GM12878 (cell line): ENCODE data around the gene SLC12A5. TPM values are rescaled to one million over a fixed set of nuclear protein-coding genes. Genes with fewer than 3 reads are reported as not detected.

ENCODE experiments used
- ATAC-seq: fragments of 200-7000 bp; cut with Tn5 transposase; 3 replicates; pipeline ENCODE4 v1.9.1; 2020; ENCODE audit warnings: mild to moderate bottlenecking, moderate library complexity
- BruUV-seq: library from RNA; stranded (reverse); fragments of 400-500 nt; replicated peaks from 2 replicates; lab custom pipeline; 2021; lab: Mats Ljungman, UMichigan
- CTCF ChIA-PET: fragments of 300-600 bp; sonication (Branson Sonifier 250); formaldehyde crosslinking; extraction: SDS; loops from one replicate; lab custom pipeline; 2021; ENCODE audit warnings: inconsistent platforms; lab: Yijun Ruan, JAX
- POLR2A ChIA-PET: fragments of 350-600 bp; formaldehyde crosslinking; extraction: SDS; loops from one replicate; lab custom pipeline; 2021; ENCODE audit warnings: inconsistent platforms; lab: Charles Lee
- RAD21 ChIA-PET: fragments of 300-600 bp; sonication (Branson Sonifier 250); formaldehyde crosslinking; loops from one replicate; lab custom pipeline; 2023; ENCODE audit warnings: antibody characterized with exemption; ENCODE audit not compliant: unreplicated experiment; lab: Charles Lee
- SMC1A ChIA-PET: fragments of 300-600 bp; sonication (Branson Sonifier 250); formaldehyde crosslinking; loops from one replicate; lab custom pipeline; 2023; ENCODE audit not compliant: unreplicated experiment, uncharacterized antibody; lab: Charles Lee
- DNase-seq: peaks from one replicate; pipeline ENCODE4 v3.0.0-alpha.2; 2011; ENCODE audit warnings: low read depth, low spot score
- FAIRE-seq: peaks from 3 replicates; lab custom pipeline; 2011; peaks lifted over from hg19 to GRCh38; lab: Jason Lieb, UNC
- H2AFZ ChIP-seq: 2 replicates; pipeline ENCODE4 v1.6.0; 2011; ENCODE audit warnings: low read depth, low read length, control low read depth; ENCODE audit not compliant: control insufficient read depth
- H3K27ac ChIP-seq: 2 replicates; pipeline ENCODE4 v1.5.1; 2011; ENCODE audit warnings: control low read depth; ENCODE audit not compliant: control insufficient read depth, insufficient read depth
- H3K27me3 ChIP-seq, 2 experiments: replicated peaks in 1 of 2; 2 replicates each; pipeline versions ENCODE4 v1.6.0 to v1.6.1; 2011; ENCODE audit warnings: low read length in 1 of 2; ENCODE audit not compliant: control insufficient read depth in 2 of 2, insufficient read depth in 2 of 2
- H3K36me3 ChIP-seq, 2 experiments: 2 replicates each; pipeline ENCODE4 v1.5.1; 2011; ENCODE audit warnings: low read length in 1 of 2; ENCODE audit not compliant: control insufficient read depth in 2 of 2, insufficient read depth in 2 of 2
- H3K4me1 ChIP-seq: 2 replicates; pipeline ENCODE4 v1.6.1; 2011; ENCODE audit warnings: mild to moderate bottlenecking, low read length, moderate library complexity, mixed read lengths; ENCODE audit not compliant: control insufficient read depth, insufficient read depth
- H3K4me2 ChIP-seq: 2 replicates; pipeline ENCODE4 v1.6.0; 2011; ENCODE audit warnings: control low read depth; ENCODE audit not compliant: control insufficient read depth, insufficient read depth
- H3K4me3 ChIP-seq: fragments of 200-600 bp; sonication (generic); 2 replicates; pipeline ENCODE4 v1.5.1; 2016
- H3K79me2 ChIP-seq: 2 replicates; pipeline ENCODE4 v1.6.0; 2011; ENCODE audit warnings: low read length; ENCODE audit not compliant: control insufficient read depth, insufficient read depth
- H3K9ac ChIP-seq: 2 replicates; pipeline ENCODE4 v1.8.0; 2011; ENCODE audit warnings: low read length, control low read depth, mixed read lengths; ENCODE audit not compliant: control insufficient read depth, insufficient read depth
- H3K9me3 ChIP-seq: replicated peaks from 3 replicates; pipeline ENCODE4 v1.5.1; 2011; ENCODE audit warnings: mild to moderate bottlenecking, low read length; ENCODE audit not compliant: control insufficient read depth, insufficient read depth
- H4K20me1 ChIP-seq: 2 replicates; pipeline ENCODE4 v1.6.0; 2011; ENCODE audit not compliant: control insufficient read depth, insufficient read depth
- BCL11A ChIP-seq: IDR thresholded peaks from 2 replicates; pipeline ENCODE4 v1.6.1; 2011; ENCODE audit warnings: low read depth, low read length
- CBX3 ChIP-seq: fragments of 200-600 bp; sonication (generic); IDR thresholded peaks from 2 replicates; pipeline ENCODE4 v1.6.1; 2016; ENCODE audit warnings: low read depth, borderline replicate concordance
- IRF4 ChIP-seq: IDR thresholded peaks from 2 replicates; pipeline ENCODE4 v1.6.1; 2011; ENCODE audit warnings: low read depth, low read length
- KLF5 ChIP-seq: fragments of 450-650 bp; IDR thresholded peaks from 2 replicates; pipeline ENCODE4 v1.6.1; 2014; ENCODE audit warnings: mild to moderate bottlenecking; ENCODE audit not compliant: partially characterized antibody
- LARP7 ChIP-seq: fragments of 450-650 bp; IDR thresholded peaks from 2 replicates; pipeline ENCODE4 v1.6.1; 2017; ENCODE audit warnings: mild to moderate bottlenecking
- MAX ChIP-seq: IDR thresholded peaks from 2 replicates; pipeline ENCODE4 v1.6.1; 2012; ENCODE audit warnings: low read depth, low read length, improper control_type of control experiment
- NBN ChIP-seq: fragments of 450-650 bp; IDR thresholded peaks from 2 replicates; pipeline ENCODE4 v1.6.1; 2016
- RAD21 ChIP-seq: IDR thresholded peaks from 2 replicates; pipeline ENCODE4 v1.6.1; 2011; ENCODE audit warnings: mild to moderate bottlenecking, low read depth, low read length, moderate library complexity; ENCODE audit not compliant: insufficient read depth
- RUNX3 ChIP-seq: IDR thresholded peaks from 2 replicates; pipeline ENCODE4 v1.6.1; 2012; ENCODE audit warnings: low read length, inconsistent platforms
- SP1 ChIP-seq: IDR thresholded peaks from one replicate; pipeline ENCODE4 v1.6.1; 2011; ENCODE audit warnings: low read depth, low read length
- ZNF622 ChIP-seq: fragments of 450-650 bp; IDR thresholded peaks from 2 replicates; pipeline ENCODE4 v1.6.1; 2017; ENCODE audit warnings: mild to moderate bottlenecking, inconsistent platforms
- WGBS: methylation state at CpG from one replicate; pipeline ENCODE4 v1.1.6; 2016; ENCODE audit warnings: low lambda C conversion rate; ENCODE audit not compliant: insufficient replicate concordance, insufficient coverage; ENCODE audit errors: missing lambda C conversion rate; 5-methylcytosine and 5-hydroxymethylcytosine counted together
- in situ Hi-C: fragments of 300-500 bp; cut with MboI; formaldehyde crosslinking; loops from 9 replicates; pipeline ENCODE4 v1.14.3; 2018; ENCODE audit warnings: mixed read lengths
- intact Hi-C: fragments of 100-400 bp; cut with micrococcal nuclease; formaldehyde crosslinking; loops from one replicate; pipeline ENCODE4 v1.14.2; 2022; ENCODE audit not compliant: unreplicated experiment
- polyA plus RNA-seq, 11 experiments: library from polyadenylated mRNA; depleted of rRNA in 4 of 11; unstranded in 6 of 11; stranded (reverse) in 5 of 11; fragments of >200 nt; fragmentation: Nextera tagmentation in 4 of 11; fragmentation: Illumina TruSeq in 1 of 11; extraction: Ambion mirVana in 4 of 11; extraction: Trizol in 1 of 11; gene quantifications; 1 replicate in 1 of 11; 2 replicates in 10 of 11; pipeline versions ENCODE4 v1.2.1 to v1.2.3, GENCODE V29; 2011 to 2016; ENCODE audit warnings: inconsistent platforms in 2 of 11, missing spikeins in 2 of 11, low read depth in 1 of 11
- total RNA-seq, 4 experiments: library from RNA; depleted of rRNA in 3 of 4; stranded (reverse); fragments of >200 nt in 3 of 4; fragmentation: Illumina TruSeq in 1 of 4; extraction: Trizol in 1 of 4; gene quantifications; 2 replicates each; pipeline versions ENCODE4 v1.2.1 to v1.2.3, GENCODE V29; 2013 to 2021

The SLC12A5 gene
- total and polyA plus RNA-seq, 10 of the 15 experiments (the other 5 are each of a cell fraction or from before 2014, with no cell fraction given): 0.26 to 2.7 (median 1.2) TPM

DNA sequence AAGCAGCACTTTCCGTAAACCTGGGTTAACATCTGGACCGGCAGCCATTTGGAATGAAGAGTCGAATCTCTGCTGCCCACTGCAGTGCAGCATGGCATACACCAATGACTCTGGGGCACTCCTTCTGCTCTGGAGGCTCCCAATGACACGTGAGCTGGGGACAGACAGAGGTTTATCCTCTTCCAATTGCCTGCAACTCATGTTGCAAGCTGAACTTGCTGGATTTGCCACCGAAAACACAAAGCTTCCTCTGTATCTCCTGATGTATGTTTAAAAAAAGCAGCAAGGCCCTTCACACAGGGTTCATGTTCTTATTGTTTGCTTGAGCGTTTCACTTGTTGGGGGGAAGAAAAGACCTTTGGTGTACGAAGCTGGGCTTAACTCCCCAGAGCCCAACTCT, 49.9 kb downstream of the SLC12A5 start:
- Histone ChIP-seq H3K4me1 (no peaks in the 10 kb centered on the region), H3K79me2 (peaks cover 33% of the 10 kb centered on the region), H3K4me3 (no peak overlapping the region), H3K4me2 (no peak overlapping the region), H3K9ac (no peak overlapping the region), H3K36me3 (peaks cover 8 to 28% of the 10 kb centered on the region in 2 experiments), H2AFZ (no peak overlapping the region), H3K27ac (no peak overlapping the region), H3K27me3 (no peaks in the 10 kb centered on the region), H4K20me1 (peaks cover 3% of the 10 kb centered on the region; the same call in 1 of the 2 replicates), H3K9me3 (no peaks in the 10 kb centered on the region)
- in situ Hi-C loops: no loop called here
- ChIA-PET SMC1A (interaction anchor here (1.1 to 3.5 kb wide), 2 partner anchors 9 to 29 kb away, joined by 3 to 14 read pairs; no protein-coding TSS in a partner anchor), POLR2A (interaction anchor here (0.7 to 1.1 kb wide), 2 partner anchors 10 to 59 kb away, joined by 3 to 6 read pairs; no protein-coding TSS in a partner anchor), RAD21 (interaction anchor here (1.1 to 1.7 kb wide), 2 partner anchors 40 to 54 kb away, joined by 3 to 4 read pairs; no protein-coding TSS in a partner anchor), CTCF (interaction anchor here (0.9 to 1.1 kb wide), 2 partner anchors 12 to 29 kb away, joined by 3 to 4 read pairs; no protein-coding TSS in a partner anchor)
- no peak for ATAC-seq
- no TSS peak for BruUV-seq
- TF ChIP-seq KLF5: no peak
- no peak for TF ChIP-seq RUNX3
- TF ChIP-seq IRF4: no peak
- TF ChIP-seq BCL11A: no peak
- no peak for TF ChIP-seq LARP7
- TF ChIP-seq ZNF622: no peak
- TF ChIP-seq RAD21: no peak
- no peak for TF ChIP-seq NBN
- FAIRE-seq: no peak
- intact Hi-C loops: no loop called here
- no peak for DNase-seq
- 100% methylated on average over 7 of the region's 7 CpGs for WGBS

DNA sequence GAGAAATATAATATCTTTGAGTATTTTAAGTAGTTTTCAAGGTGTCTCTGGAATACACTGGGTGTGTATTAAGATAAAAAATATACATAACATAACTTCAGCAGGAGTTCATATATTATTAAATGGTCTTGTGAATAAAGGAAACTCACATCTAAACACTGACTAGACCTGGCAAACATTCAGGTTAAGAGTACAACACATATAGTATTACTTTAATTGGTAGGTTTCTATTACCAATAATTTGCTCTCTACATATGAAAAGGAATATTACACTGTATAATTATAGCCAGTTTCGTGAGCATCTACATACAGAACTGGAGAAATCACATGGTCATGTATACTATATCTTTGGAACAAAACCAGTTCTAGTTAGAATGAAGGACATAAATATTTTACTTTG, 52.1 kb downstream of the SLC12A5 start:
- SMC1A ChIA-PET: interaction anchor here (3.5 kb wide), 1 partner anchor 7 kb away, joined by 14 read pairs; no protein-coding TSS in a partner anchor
- in situ Hi-C loops (no loop called here), intact Hi-C loops (no loop called here)
- Histone ChIP-seq H3K4me2 (no peak overlapping the region), H2AFZ (no peak overlapping the region), H3K9me3 (no peaks in the 10 kb centered on the region), H4K20me1 (peaks cover 3% of the 10 kb centered on the region), H3K27ac (no peak overlapping the region), H3K79me2 (peaks cover 54% of the 10 kb centered on the region), H3K27me3 (no peaks in the 10 kb centered on the region), H3K9ac (no peak overlapping the region), H3K36me3 (peaks cover 8 to 21% of the 10 kb centered on the region in 2 experiments), H3K4me1 (no peaks in the 10 kb centered on the region), H3K4me3 (no peak overlapping the region)
- DNase-seq (no peak), FAIRE-seq (no peak), ATAC-seq (no peak)
- CTCF ChIA-PET: interaction anchor here (1.4 to 2.5 kb wide), 3 partner anchors 7 to 94 kb away, joined by 5 to 11 read pairs (median 6); no protein-coding TSS in a partner anchor
- WGBS: 100% methylated on average over 1 of the region's 1 CpG
- POLR2A ChIA-PET: no interaction called here
- BruUV-seq: no TSS peak
- TF ChIP-seq CBX3 (no peak), MAX (no peak), SP1 (no peak), BCL11A (no peak)
- RAD21 ChIA-PET: no interaction called here
